ENCODE data around the gene CGB3. TPM values are rescaled to one million over a fixed set of nuclear protein-coding genes. Genes with fewer than 3 reads are reported as not detected.
"Not testable (repeated sequence)": the region's sequence is repeated elsewhere in the genome, so short reads cannot be mapped to it uniquely, and the experiment has no call there.

CGB3 gene
- total RNA-seq, 1 experiment from 2014 or later, result 0.46 TPM

DNA sequence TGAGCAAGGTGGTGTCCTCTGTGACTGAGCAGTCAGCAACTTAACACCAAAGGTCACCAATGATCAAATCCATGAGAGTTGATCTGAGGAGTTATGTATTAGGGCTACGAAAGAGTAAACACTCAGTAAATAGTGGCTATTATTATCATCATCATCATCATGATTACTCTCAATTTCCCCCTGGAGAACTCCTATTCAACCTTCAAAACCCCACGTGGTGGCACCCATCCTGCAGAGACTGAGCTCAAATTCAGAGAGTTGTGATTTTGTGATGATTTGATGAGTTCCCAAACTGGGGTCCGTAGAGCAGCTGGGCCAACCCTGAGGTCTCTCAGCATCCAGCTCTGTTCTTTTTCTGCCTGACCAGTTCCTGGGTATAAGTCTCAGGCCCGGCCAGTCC lies 25.7 kb upstream of the CGB3 start:
- H3K4me2 ChIP-seq (ENCODE audit: insufficient read depth, insufficient read length, low read length), result not testable (repeated sequence)

DNA sequence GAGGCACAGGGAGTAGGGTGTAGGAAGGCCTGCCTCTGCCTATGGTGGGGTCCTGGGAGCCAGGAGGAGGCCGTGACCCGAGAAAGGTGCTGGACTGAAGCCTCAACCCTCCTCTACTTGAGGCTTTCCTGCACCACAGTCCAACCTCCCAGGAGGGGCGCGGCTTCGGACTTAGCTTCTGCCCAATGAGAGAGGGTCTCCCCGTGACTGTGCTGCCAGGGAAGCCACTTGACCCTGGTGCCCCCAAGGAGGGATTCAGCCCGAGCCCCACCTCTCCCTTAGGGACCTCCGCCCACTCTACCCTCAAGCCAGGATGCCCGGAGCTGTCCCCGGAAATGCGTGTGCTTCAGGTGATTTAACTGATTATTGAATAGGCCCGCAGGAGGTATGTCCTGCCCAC lies 24.9 kb upstream of the CGB3 start, which contains the start of gene CGB8:
CGB8 (minus strand) TSS at position 101 of the 400 bp plus-strand sequence. CDS start 372 bp downstream, outside the sequence.
- H3K56ac ChIP-seq (ENCODE audit: insufficient read length, low read depth, low read length); H4K5ac ChIP-seq (ENCODE audit: insufficient read length, low read depth, low read length); H2BK15ac ChIP-seq (ENCODE audit: low read depth, low read length); H3K18ac ChIP-seq (ENCODE audit: insufficient read length, low read depth, low read length); H3K4me3 Mint-ChIP-seq; H2AFZ ChIP-seq (ENCODE audit: low read length); H3K9ac ChIP-seq (ENCODE audit: extremely low read depth, insufficient read length, low read length); H4K91ac ChIP-seq (ENCODE audit: insufficient read length, low read depth, low read length); H3K4ac ChIP-seq (ENCODE audit: low read depth, low read length); H2BK120ac ChIP-seq (ENCODE audit: low read depth, low read length, poor library complexity, severe bottlenecking); H2BK12ac ChIP-seq (ENCODE audit: insufficient read length, low read depth, low read length); H4K8ac ChIP-seq (replicated peaks; ENCODE audit: insufficient read length, low read depth, low read length); H3K9me3 ChIP-seq (ENCODE audit: control insufficient read depth, low read depth, low read length); H3K79me2 ChIP-seq (ENCODE audit: insufficient read depth, low read length); H3K36me3 Mint-ChIP-seq (ENCODE audit: insufficient read depth in 1 of 3, low read depth in 3 of 3); H3K23ac ChIP-seq (ENCODE audit: insufficient read length, low read depth, low read length); H3K27ac Mint-ChIP-seq; H3K23me2 ChIP-seq (ENCODE audit: insufficient read length, low read depth, low read length, poor library complexity, severe bottlenecking); H3K9me3 Mint-ChIP-seq; DNase-seq; H3K4me2 ChIP-seq (ENCODE audit: insufficient read depth, insufficient read length, low read length); H3K79me1 ChIP-seq (ENCODE audit: insufficient read depth, low read depth, low read length, poor library complexity, severe bottlenecking); H2BK20ac ChIP-seq (ENCODE audit: low read depth, low read length, poor library complexity, severe bottlenecking); H3T11ph ChIP-seq (ENCODE audit: low read length); H3K4me1 ChIP-seq (ENCODE audit: insufficient read depth, low read length); H3K27ac ChIP-seq (ENCODE audit: insufficient read length, low read depth, low read length); H3K14ac ChIP-seq (ENCODE audit: insufficient read depth, low read length); H3K27me3 ChIP-seq (ENCODE audit: insufficient read depth, low read length); H2AK5ac ChIP-seq (ENCODE audit: insufficient read length, low read length); H2BK5ac ChIP-seq (ENCODE audit: insufficient read length, low read length); H4K20me1 ChIP-seq (ENCODE audit: control insufficient read depth, insufficient read depth, insufficient read length): not testable (repeated sequence)
- H3K27me3 Mint-ChIP-seq (ENCODE audit: low read depth), result peaks cover 32% of the 10 kb centered on the region
- peaks cover 0 to 14% of the 10 kb centered on the region in 2 experiments; a peak in 2 of 4 replicates for H3K4me1 Mint-ChIP-seq
- WGBS (ENCODE audit: extremely low coverage, insufficient read length, low lambda C conversion rate), result no CpG with 5 or more reads among the region's 12 CpGs

More for the DNA sequence above, 25.7 kb upstream of the CGB3 start:
- not testable (repeated sequence) for H3K27ac ChIP-seq (ENCODE audit: insufficient read length, low read depth, low read length); H2BK20ac ChIP-seq (ENCODE audit: low read depth, low read length, poor library complexity, severe bottlenecking); H3T11ph ChIP-seq (ENCODE audit: low read length); H3K23ac ChIP-seq (ENCODE audit: insufficient read length, low read depth, low read length); H2BK15ac ChIP-seq (ENCODE audit: low read depth, low read length); H2BK120ac ChIP-seq (ENCODE audit: low read depth, low read length, poor library complexity, severe bottlenecking); H3K14ac ChIP-seq (ENCODE audit: insufficient read depth, low read length); H2AK5ac ChIP-seq (ENCODE audit: insufficient read length, low read length); H3K9me3 Mint-ChIP-seq; H3K79me2 ChIP-seq (ENCODE audit: insufficient read depth, low read length); H3K79me1 ChIP-seq (ENCODE audit: insufficient read depth, low read depth, low read length, poor library complexity, severe bottlenecking); H4K91ac ChIP-seq (ENCODE audit: insufficient read length, low read depth, low read length); DNase-seq; H3K4me3 Mint-ChIP-seq; H3K9ac ChIP-seq (ENCODE audit: extremely low read depth, insufficient read length, low read length); H2AFZ ChIP-seq (ENCODE audit: low read length); H3K4me1 ChIP-seq (ENCODE audit: insufficient read depth, low read length); H3K27me3 ChIP-seq (ENCODE audit: insufficient read depth, low read length); H3K27ac Mint-ChIP-seq; H4K8ac ChIP-seq (replicated peaks; ENCODE audit: insufficient read length, low read depth, low read length); H4K20me1 ChIP-seq (ENCODE audit: control insufficient read depth, insufficient read depth, insufficient read length); H3K56ac ChIP-seq (ENCODE audit: insufficient read length, low read depth, low read length); H3K9me3 ChIP-seq (ENCODE audit: control insufficient read depth, low read depth, low read length); H2BK5ac ChIP-seq (ENCODE audit: insufficient read length, low read length); H2BK12ac ChIP-seq (ENCODE audit: insufficient read length, low read depth, low read length); H3K36me3 Mint-ChIP-seq (ENCODE audit: insufficient read depth in 1 of 3, low read depth in 3 of 3); H3K18ac ChIP-seq (ENCODE audit: insufficient read length, low read depth, low read length); H4K5ac ChIP-seq (ENCODE audit: insufficient read length, low read depth, low read length); H3K23me2 ChIP-seq (ENCODE audit: insufficient read length, low read depth, low read length, poor library complexity, severe bottlenecking); H3K4ac ChIP-seq (ENCODE audit: low read depth, low read length)
- Mint-ChIP-seq H3K27me3 (ENCODE audit: low read depth) (peaks cover 36% of the 10 kb centered on the region), H3K4me1 (peaks cover 0 to 14% of the 10 kb centered on the region in 2 experiments; a peak in 2 of 4 replicates)
- WGBS (ENCODE audit: extremely low coverage, insufficient read length, low lambda C conversion rate), result no CpG with 5 or more reads among the region's 4 CpGs
